ENCODE measurements around the gene SLC38A8.

DNA sequence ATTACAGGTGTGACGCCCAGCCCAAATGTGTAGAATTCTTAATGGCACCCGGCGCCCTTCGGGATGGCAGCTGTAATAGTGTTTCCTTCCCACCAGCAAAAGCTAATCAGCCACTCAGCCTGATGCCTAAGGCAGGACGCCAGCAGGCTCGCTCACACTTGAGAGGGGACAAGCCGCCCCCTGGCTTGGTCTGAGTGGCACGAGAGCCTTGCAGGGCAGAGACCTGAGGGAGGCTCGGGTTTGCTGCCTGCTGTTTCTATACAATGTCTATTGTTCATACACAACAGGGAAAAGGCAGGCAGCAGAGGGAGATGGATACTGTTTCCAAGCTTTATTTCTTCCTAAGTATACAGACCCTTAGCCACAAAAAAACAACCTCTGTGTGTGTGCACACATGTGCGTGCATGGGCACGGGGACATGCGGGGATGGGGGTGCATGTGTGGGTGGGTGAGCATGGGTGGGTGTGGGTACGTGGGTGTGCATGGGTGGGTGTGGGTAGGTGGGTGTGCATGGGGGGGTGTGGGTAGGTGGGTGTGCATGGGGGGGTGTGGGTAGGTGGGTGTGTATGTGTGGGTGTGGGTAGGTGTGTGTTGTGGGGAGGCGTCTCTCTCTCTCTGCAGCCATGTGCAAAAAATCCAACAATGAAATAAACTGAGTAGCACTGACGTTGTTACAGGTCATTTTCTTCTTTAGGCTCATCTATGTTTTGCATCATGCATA is 10.0 kb downstream of the SLC38A8 start:
- TF ChIP-seq, protein P1, sequence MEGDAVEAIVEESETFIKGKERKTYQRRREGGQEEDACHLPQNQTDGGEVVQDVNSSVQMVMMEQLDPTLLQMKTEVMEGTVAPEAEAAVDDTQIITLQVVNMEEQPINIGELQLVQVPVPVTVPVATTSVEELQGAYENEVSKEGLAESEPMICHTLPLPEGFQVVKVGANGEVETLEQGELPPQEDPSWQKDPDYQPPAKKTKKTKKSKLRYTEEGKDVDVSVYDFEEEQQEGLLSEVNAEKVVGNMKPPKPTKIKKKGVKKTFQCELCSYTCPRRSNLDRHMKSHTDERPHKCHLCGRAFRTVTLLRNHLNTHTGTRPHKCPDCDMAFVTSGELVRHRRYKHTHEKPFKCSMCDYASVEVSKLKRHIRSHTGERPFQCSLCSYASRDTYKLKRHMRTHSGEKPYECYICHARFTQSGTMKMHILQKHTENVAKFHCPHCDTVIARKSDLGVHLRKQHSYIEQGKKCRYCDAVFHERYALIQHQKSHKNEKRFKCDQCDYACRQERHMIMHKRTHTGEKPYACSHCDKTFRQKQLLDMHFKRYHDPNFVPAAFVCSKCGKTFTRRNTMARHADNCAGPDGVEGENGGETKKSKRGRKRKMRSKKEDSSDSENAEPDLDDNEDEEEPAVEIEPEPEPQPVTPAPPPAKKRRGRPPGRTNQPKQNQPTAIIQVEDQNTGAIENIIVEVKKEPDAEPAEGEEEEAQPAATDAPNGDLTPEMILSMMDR (IDR thresholded peaks at IDR 0.05; ENCODE audit: poor library complexity, severe bottlenecking) = no peak
- no peak for TF ChIP-seq TAF1 (IDR thresholded peaks at IDR 0.05; ENCODE audit: low read depth)
